GM21737 (cell line): ENCODE results near the gene PCCA.
"Not testable (repeated sequence)": the region's sequence is repeated elsewhere in the genome, so short reads cannot be mapped to it uniquely, and the experiment has no call there.

Experiments used
- ATAC-seq: cut with Tn5 transposase; IDR thresholded peaks from one replicate; pipeline ENCODE4 v1.9.1; 2021; ENCODE audit warnings: mild to moderate bottlenecking, moderate library complexity; ENCODE audit not compliant: unreplicated experiment

The PCCA gene

DNA sequence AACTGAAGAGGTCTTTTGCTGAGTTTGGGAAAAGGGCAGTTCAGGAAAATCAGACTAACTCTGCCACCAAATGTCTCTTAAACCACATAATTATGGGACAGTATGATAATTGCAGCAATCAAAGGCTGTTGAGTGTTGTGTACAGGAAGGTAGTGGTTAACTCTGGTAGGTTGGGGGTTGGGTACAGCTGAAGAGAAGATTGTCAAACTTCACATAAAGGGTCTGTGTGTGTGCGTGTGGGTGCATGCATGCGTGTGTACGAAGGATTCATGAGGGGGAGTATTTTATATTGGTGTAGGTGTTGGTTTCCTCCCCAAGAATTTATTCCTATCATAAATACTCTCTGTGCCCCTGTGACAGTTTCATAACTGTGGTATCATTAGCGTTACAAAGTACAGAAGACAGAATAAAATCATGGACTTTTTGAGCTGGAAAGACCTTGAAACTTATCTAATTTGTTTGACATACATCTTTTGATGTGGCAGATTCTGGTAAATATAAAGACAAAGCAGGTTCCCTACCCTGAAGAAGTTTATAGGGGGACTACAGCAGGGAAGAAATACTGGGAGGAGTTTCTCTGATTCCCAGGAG, 94.1 kb downstream of the PCCA start:
- no peak for ATAC-seq

DNA sequence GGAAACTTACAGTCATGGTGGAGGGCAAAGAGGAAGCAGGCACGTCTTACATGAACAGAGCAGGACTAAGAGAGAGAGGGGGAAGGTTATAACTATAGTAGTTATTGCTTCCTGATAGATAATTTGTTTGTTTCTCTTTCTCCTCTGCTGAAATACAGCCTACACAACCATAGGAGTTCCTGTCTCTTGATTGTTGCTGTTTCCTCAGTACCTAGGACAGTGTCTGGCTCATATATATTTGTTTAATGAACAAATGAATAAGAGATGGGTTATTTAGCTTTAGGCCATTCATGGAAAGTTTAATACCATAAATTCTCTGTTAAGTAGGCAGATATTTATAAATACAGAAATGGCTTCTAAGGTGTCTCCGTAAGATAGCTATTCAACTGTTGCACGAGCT, 95.2 kb downstream of the PCCA start:
- ATAC-seq = no peak

DNA sequence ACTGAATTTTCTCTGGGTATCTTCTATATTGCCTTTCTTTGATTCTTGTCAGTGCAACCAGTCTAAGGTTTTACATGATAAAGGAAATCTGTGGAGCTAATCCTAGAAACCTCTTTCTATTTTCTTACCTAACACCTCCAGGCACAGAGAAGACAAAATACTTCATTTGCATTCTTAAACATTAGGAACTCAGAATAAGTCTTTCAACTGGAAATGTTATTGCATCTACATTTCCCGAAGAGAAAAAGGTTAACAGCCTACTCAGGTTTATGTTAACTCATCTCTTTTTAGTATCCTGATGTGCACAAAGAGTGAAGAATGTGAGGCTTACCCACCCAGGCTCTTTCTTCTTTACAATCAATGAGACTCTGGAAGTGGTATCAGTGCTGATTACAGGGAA, 106.7 kb downstream of the PCCA start:
- no peak for ATAC-seq

DNA sequence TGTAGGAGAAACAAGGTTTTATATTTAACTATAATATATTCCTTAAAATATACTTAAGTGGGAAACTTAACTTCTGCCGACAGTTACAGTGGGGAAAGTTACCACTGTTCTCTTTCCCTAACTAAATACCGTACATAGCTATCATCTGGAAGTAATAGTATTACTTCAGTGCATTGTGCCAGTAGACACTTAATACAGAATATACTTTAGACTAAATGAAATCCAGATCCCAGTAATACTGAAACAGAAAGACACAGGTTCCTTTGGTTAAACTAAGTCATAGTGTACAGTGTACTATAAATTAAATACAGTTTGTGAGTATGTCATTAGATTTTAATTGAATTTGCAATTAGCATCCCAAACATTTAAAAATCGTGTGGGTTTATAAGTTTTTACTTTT, 107.5 kb downstream of the PCCA start:
- ATAC-seq = no peak

DNA sequence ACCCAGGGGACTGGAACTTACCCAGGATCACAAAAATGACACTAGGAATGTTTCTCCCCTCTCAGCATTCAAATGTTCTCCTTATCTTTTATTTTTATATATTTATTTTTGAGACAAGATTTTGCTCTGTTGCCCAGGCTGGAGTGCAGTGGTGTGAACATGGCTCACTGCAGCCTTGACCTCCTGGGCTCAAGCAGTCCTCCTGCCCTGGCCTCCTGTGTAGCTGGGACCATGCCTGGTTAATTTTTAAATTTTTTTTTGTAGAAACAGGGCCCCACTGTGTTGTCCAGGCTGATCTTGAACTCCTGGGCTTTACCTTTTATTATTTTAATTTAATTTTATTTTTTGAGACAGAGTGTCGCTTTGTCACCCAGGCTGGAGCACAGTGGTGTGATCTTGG, 108.2 kb downstream of the PCCA start:
- ATAC-seq = no peak

DNA sequence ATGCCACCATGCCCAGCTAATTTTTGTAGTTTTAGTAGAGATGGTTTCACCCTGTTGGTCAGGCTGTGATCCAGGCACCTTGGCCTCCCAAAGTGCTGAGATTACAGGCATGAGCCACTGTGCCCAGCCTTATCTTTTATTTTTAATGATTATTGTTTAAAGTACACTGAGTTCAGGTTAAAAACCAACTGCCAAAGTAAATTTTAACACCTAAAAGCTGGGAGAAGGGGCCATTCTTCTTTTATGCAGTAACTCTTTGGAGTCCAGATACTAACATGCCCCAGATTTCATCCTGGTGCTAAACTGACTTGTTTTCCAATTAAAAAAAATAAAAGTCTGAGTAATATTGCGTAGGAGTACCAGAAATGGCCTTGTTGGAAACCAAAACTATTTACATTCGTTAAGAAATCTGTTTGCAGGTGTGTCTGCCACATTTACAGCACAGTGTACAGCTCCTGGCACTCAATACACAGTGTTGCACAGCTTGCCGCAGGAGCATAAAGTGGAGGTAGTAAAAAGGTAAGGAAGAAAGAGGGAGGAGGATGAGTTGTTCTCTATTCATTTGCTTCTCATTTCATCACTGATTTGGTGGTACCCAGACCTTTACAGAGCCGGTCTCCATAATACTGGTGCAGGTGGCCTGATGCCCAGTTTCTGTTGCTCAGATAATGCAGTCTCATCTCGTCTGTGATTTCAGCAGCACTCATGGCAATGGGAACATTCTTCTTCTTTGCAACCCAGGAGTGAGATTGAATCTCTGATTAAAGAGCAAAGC, 108.9 kb downstream of the PCCA start:
- no peak for ATAC-seq

DNA sequence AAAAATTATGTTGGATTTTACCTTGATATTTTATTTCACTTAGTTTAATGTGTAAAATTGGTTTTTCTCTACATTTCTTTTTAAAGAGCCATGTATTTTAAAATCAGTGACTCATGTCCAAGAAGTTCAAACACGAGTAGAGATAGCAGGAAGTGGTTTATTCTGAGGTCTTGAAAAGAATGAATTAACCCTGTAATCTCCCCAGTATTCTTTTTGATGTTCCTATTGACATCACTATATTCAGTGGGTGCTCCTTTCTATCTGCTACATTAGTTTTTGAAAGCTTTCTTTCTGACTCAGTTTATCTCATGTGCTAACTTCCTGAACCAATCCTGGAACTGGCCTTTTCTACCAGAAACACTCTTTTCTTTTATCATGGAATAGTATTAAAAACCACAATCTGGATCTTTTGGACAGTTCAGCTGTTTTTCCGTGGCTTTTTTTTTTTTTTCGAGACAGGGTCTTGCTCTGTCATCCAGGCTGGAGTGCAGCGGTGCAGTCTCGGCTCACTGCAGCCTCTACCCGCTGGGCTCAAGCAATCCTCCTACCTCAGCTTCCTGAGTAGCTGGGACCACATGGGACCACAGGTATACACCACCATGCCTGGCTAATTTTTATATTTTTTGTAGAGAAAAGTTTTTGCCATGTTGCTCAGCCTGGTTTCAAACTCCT, 114.9 kb downstream of the PCCA start:
- ATAC-seq = no peak

DNA sequence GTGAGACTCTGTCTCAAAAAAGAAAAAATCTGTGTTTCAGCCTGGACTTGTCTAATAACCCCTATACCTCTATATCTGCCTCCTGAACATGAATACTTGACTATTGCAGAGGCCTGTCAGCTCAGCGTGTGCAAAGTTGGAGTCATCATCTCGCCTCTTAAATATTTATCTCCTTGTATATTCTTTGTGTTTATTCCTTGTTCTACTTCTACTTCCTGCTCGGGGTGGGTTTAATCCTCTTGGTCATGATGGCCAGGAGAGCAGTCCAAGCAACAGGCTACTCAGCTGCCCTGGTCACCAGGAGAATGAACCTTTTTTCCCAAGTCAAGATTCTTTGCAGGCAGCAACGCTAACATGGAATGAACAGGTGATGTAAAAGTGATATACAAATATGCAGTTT, 119.1 kb downstream of the PCCA start:
- no peak for ATAC-seq

DNA sequence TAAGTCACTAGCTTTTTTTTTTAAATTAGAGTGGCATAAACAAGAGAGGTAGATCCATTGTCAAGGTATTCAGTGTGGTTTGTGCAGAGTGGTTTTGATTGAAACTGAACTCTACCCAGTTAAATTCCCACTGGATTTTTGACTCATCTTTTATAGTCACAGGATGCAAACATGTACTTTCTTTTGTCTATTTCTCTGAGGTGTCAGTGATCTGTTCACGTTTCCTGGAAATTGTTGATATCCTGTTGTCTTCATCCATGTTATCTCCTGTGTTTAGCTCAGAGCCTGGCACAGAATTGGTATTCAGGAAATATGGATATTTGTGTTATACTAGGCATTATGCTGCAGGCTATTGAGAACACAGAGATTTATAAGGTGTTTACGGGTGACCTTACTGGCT, 119.7 kb downstream of the PCCA start:
- ATAC-seq = no peak

DNA sequence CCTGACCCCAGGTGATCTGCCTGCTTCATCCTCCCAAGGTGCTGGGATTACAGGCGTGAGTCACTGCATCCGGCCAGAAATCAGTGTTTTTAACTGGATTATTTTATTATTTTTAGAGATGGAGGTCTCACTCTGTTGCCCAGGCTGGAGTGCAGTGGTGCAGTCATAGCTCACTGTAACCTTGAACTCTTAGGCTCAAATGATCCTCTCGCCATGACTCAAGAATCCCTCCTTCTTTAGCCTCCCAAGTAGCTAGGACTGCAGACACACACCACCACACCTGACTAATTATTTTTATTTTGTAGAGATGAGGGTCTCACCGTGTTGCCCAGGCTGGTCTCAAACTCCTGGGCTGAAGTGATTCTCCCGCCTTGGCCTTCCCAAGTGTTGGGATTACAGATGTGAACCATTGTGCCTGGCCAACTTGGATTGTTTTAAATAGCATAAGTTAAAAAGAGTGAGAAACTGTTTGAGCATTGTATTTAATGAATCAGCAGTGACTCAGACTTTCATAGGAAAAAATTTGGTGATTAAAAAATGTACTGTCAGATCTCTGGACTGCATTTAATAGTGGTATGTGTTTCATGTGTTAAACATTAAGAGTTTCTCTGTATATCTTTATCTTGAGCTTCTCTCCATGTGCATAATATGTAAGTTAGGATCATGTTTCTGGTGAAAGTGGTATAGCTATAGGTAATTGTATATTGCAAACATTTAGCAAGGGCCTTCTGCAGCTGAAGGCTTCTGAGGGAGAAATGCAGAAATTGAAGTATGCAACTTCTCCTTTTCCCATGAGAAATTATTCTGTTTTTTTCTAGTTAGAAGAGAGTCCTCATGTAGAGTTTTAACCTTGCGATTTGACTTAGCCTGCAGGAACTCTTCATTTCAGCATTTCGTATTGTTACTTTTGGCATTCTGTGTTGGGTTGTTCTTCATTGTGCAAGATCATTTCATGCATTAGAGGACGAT, 121.2 kb downstream of the PCCA start:
- ATAC-seq = no peak

DNA sequence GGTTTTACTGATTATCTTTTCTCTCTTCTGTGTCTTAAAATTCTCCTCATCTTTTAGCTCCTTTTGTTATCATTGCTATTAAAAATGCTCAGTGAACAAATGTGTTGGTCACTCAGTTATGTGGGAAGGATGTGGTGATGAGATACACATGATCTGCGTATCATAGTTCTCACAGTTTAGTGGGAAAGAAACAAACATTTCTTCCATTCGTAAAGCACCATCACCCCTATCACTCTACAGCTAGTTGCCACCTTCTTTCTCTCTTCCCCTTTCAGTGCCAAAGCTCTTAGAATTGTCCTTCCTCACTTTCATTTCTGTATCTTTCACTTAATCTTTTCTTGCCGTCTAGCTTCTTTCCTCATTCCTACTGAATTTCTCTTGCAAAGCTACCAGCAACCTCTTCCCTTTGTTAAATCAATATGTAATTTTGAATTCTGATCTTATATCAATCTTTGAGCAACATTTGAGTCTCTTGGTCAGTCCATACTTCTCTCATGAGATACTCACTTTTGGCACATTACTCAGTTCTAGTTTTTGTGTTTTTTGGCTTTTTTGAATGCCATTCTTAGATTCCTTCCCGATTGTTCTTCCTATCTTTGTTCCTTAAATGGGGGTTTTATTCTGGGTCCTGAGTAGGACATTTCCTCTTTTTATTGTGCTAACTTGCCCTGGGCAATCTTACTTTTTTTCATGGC, 122.3 kb downstream of the PCCA start:
- ATAC-seq = no peak

DNA sequence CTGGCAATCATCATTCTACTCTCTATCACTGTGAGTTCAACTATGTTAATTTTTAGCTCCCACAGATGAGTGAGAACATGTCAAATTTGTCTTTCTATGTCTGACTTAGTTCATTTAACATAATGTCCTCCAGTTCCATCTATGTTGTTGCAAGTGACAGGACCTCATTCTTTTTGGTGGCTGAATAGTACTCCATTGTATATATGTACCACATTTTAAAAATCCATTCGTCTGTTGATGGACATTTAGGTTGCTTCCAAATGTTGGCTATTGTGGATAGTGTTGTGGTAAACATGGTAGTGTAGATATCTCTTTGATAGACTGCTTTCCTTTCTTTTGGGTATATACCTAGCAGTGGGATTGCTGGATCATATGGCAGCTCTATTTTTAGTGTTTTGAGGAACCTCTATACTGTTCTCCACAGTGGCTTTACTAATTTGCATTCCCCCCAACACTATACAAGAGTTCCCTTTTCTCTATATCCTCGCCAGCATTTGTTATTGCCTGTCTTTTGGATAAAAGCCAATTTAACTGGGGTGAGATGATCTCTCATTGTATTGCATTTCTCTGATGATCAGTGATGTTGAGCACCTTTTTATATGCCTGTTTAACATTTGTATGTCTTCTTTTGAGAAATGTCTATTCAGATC, 124.1 kb downstream of the PCCA start:
- ATAC-seq = no peak

DNA sequence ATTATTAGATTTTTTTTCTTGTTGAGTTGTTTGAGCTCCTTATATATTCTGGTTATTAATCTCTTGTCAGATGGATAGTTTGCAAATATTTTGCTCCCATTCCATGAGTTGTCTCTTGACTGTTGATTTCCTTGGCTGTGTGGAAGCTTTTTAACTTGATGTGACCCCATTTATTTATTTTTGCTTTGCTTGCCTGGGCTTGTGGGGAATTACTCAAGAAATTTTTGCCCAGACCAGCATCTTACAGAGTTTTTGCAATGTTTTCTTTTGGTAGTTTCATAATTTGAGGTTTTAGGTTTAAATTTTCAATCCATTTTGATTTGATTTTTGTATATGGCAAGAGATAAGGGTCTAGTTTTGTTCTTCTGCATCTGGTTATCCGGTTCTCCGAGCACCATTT, 124.7 kb downstream of the PCCA start:
- ATAC-seq = no peak

DNA sequence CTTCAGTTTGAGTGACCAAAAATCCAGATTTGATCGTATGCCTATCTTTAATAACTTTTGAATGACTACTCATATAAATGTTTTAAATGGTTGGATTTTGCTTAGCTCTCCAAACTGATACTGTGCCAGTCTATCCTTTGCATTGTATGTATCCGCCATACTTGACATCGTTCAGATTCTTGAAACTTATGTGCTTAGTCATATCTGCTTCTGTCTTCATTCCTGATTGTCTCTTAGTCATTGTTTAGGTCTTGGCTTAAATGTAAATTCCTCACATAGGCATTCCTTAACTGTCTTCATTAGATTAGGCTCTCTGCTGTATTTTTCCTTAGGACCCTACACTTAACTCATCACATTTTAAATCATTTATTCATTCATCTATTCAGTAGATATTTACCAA, 126.0 kb downstream of the PCCA start:
- no peak for ATAC-seq

DNA sequence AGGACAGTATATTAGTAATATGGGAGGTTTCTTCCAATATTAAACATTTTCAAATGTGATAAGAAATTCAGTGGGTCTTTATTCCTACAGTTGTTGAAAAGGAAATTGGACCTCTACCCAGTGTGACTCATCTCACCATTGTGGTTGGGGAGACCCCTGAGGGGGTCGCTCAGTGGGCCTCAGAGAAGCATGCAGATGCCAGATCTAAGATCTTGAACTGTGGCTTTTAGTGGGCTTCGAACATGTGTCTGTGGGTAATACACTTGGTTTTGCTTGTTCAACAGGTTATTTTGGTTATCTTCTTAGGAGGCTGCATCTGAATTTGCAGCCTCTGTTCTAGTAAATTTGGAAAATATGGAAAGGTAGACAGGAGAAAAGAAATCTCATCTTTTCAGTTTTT, 132.3 kb downstream of the PCCA start:
- no peak for ATAC-seq

DNA sequence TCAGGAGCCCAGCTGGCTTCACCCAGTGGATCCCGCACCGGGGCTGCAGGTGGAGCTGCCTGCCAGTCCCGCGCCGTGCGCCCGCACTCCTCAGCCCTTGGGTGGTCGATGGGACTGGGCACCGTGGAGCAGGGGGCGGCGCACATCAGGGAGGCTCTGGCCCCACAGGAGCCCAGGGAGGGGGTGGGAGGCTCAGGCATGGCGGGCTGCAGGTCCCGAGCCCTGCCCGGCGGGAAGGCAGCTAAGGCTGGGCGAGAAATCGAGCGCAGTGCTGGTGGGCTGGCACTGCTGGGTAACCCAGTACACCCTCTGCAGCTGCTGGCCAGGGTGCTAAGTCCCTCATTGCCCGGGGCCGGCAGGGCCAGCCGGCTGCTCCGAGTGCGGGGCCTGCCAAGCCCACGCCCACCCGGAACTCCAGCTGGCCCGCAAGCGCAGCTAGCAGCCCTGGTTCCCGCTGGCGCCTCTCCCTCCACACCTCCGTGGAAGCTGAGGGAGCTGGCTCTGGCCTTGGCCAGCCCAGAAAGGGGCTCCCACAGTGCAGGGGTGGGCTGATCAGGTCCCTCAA, 135.2 kb downstream of the PCCA start:
- ATAC-seq = not testable (repeated sequence)

DNA sequence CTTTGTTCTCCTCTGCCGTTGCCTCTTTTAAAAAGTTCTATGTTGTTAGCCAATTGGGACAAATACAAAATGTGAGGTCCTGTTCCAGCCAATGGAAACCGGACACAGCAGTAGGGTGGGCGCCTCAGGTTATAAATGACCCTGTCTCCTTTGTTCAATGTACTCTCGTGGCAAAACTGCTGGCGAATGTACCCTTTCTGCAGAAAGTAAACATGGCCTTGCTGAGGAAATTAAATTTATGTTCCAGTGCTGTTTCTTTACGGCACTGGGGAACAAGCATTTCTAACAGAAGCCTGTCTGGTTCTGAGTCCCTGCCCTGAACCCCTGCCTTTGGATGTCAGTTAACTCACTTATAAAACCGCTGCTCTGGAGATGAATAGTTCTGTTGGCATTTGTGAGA, 140.7 kb downstream of the PCCA start:
- no peak for ATAC-seq

DNA sequence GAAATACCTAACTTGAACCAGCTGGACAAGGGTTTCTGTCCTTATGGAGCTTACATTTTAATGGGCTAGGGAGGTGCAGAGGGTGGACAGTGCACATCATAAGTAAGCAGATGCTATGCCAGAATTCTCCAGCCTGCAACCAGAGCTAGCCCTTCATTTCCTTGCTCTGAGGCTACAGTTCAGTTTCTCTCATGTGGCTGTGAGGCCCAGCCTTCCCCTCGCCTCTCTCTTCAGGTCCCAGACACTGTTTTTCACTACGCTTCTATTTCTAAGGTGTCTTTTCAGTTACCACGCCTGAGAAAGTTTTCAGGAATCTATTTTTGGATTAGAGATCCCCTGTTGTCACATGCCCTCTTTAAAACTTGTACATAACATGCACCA, 141.9 kb downstream of the PCCA start:
- no peak for ATAC-seq

DNA sequence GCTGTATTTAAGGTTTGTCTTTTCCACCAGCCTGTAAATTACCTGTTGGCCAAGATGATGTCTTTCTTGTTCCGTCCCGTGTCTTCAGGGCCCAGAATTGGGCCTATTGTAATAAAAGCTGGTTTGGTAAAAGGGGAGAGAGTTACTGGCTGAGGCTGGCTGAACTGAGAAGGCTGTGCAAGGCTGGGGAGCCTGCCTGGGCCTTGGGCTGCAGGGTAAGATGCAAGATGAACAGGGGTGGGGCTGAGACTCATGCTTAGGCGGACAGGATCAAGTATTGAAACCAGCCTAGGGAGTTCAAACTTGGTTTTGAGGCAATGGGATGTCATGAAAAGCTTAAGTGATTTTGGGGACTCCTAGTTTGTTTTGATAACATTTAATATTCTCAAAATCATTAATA, 142.3 kb downstream of the PCCA start:
- no peak for ATAC-seq

DNA sequence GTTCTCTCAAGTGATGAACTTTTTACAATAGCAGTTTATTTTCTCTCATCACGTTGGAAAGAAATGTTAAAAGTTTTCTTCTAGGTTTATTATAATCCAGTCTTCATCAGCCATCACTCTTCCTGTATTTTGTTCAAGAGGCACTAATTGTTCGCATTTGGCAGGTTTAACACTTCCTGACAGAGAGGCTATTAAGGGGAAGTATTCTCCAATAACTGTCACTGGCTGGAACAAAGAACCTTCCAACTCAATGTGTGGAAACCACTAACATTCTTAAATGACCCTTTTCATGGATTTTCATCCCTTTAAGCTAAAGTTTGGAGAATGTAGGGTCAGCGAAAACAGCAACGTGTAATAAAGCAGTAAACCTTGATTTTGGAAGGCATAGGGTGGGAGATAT, 145.1 kb downstream of the PCCA start:
- no peak for ATAC-seq
